ENCODE results near the gene NUDC.

DNA sequence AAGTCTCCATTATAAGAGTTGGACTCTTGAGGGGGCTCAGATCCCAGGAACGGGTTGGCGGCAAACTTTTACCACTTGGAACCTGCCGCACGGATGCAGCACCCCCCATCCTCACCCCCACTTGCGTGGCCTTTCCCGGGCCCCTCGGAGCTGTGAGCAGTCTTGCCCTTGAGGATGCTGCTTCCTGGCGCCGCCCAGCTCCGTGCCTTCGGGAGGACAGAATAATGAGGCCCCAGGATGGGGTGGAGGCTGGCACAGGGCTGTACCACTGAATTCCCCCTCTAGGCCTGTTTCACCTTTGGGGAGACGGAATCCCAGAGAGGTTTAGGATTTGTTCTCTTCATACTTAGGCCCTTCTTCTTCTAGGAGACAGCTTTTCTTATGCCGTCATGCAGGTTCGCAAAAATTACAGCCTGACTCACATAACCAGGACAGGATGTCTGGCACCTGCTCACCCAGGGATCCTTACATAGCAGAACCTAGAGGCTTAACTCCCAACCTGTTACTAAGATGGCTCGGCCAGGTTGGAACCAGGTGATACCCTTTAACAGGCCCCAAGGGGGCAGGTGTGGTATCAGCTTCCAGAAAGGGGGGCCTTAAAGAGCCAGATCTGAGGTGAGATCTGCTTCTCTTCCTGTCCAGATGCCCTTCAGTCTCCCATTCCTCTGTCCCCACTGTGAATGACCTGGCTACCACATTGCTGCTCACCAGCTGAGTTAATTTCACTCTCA is 73.4 kb downstream of the NUDC start:
- TF ChIP-seq, protein P1, sequence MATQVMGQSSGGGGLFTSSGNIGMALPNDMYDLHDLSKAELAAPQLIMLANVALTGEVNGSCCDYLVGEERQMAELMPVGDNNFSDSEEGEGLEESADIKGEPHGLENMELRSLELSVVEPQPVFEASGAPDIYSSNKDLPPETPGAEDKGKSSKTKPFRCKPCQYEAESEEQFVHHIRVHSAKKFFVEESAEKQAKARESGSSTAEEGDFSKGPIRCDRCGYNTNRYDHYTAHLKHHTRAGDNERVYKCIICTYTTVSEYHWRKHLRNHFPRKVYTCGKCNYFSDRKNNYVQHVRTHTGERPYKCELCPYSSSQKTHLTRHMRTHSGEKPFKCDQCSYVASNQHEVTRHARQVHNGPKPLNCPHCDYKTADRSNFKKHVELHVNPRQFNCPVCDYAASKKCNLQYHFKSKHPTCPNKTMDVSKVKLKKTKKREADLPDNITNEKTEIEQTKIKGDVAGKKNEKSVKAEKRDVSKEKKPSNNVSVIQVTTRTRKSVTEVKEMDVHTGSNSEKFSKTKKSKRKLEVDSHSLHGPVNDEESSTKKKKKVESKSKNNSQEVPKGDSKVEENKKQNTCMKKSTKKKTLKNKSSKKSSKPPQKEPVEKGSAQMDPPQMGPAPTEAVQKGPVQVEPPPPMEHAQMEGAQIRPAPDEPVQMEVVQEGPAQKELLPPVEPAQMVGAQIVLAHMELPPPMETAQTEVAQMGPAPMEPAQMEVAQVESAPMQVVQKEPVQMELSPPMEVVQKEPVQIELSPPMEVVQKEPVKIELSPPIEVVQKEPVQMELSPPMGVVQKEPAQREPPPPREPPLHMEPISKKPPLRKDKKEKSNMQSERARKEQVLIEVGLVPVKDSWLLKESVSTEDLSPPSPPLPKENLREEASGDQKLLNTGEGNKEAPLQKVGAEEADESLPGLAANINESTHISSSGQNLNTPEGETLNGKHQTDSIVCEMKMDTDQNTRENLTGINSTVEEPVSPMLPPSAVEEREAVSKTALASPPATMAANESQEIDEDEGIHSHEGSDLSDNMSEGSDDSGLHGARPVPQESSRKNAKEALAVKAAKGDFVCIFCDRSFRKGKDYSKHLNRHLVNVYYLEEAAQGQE (IDR thresholded peaks at IDR 0.05; ENCODE audit: insufficient read depth in 1 of 2, low read depth in 2 of 2, low read length in 1 of 2), result no peak
- TF ChIP-seq, protein P2, sequence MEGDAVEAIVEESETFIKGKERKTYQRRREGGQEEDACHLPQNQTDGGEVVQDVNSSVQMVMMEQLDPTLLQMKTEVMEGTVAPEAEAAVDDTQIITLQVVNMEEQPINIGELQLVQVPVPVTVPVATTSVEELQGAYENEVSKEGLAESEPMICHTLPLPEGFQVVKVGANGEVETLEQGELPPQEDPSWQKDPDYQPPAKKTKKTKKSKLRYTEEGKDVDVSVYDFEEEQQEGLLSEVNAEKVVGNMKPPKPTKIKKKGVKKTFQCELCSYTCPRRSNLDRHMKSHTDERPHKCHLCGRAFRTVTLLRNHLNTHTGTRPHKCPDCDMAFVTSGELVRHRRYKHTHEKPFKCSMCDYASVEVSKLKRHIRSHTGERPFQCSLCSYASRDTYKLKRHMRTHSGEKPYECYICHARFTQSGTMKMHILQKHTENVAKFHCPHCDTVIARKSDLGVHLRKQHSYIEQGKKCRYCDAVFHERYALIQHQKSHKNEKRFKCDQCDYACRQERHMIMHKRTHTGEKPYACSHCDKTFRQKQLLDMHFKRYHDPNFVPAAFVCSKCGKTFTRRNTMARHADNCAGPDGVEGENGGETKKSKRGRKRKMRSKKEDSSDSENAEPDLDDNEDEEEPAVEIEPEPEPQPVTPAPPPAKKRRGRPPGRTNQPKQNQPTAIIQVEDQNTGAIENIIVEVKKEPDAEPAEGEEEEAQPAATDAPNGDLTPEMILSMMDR (IDR thresholded peaks at IDR 0.05), result no peak

Measured in Panc1 (cell line).